H1 (cell line): ENCODE results near the gene MYH7. TPM values are rescaled to one million over a fixed set of nuclear protein-coding genes. Genes with fewer than 3 reads are reported as not detected.

Experiments
- CTCF ChIA-PET: fragments of 300-600 bp; sonication (Branson Sonifier 250); formaldehyde crosslinking; loops from one replicate; lab custom pipeline; 2021; ENCODE audit not compliant: partially characterized antibody; lab: Charles Lee
- POLR2A ChIA-PET: fragments of 300-600 bp; sonication (Branson Sonifier 250); formaldehyde crosslinking; loops from one replicate; lab custom pipeline; 2021; ENCODE audit warnings: inconsistent platforms; ENCODE audit not compliant: partially characterized antibody; lab: Charles Lee
- DNase-seq, 2 experiments: peaks; one replicate each; pipeline versions ENCODE4 v3.0.0 to v3.0.0-alpha.2; 2010 to 2022; ENCODE audit warnings: low spot score in 2 of 2, low read depth in 1 of 2, mixed read lengths in 1 of 2
- FAIRE-seq: peaks from 2 replicates; lab custom pipeline; 2011; peaks lifted over from hg19 to GRCh38; lab: Jason Lieb, UNC
- H2AFZ ChIP-seq: 2 replicates; pipeline ENCODE4 v1.8.1; 2012; ENCODE audit warnings: low read length, inconsistent platforms
- H2AK5ac ChIP-seq: 2 replicates; pipeline ENCODE4 v1.6.1; 2013; ENCODE audit warnings: low read depth, low read length
- H2BK120ac ChIP-seq: replicated peaks from 2 replicates; pipeline ENCODE3; 2013; ENCODE audit warnings: low read depth, low read length, inconsistent platforms
- H2BK12ac ChIP-seq: 2 replicates; pipeline ENCODE4 v1.6.1; 2013; ENCODE audit warnings: low read depth, low read length
- H2BK15ac ChIP-seq: 2 replicates; pipeline ENCODE4 v1.6.1; 2013; ENCODE audit warnings: low read length
- H2BK20ac ChIP-seq: 2 replicates; pipeline ENCODE4 v1.6.1; 2013; ENCODE audit warnings: low read length
- H2BK5ac ChIP-seq: 2 replicates; pipeline ENCODE4 v1.6.1; 2013; ENCODE audit warnings: low read depth, low read length
- H3K14ac ChIP-seq: 2 replicates; pipeline ENCODE4 v1.6.1; 2013; ENCODE audit warnings: inconsistent platforms; ENCODE audit not compliant: insufficient read length
- H3K18ac ChIP-seq: 2 replicates; pipeline ENCODE4 v1.6.1; 2013; ENCODE audit warnings: low read length; ENCODE audit errors: extremely low read depth
- H3K23ac ChIP-seq: 2 replicates; pipeline ENCODE4 v1.6.1; 2013; ENCODE audit warnings: inconsistent platforms; ENCODE audit not compliant: insufficient read length
- H3K23me2 ChIP-seq: 2 replicates; pipeline ENCODE4 v1.6.1; 2013; ENCODE audit warnings: low read depth, low read length
- H3K27ac ChIP-seq: 2 replicates; pipeline ENCODE4 v1.6.1; 2011; ENCODE audit warnings: low read depth, low read length, inconsistent platforms
- H3K27me3 ChIP-seq, 4 experiments: replicated peaks in 1 of 4; 1 replicate in 1 of 4; 2 replicates in 3 of 4; pipeline versions ENCODE4 v1.6.1 to v1.8.1; 2011 to 2013; ENCODE audit warnings: low read length in 3 of 4, mild to moderate bottlenecking in 3 of 4, inconsistent platforms in 2 of 4, mixed read lengths in 2 of 4, moderate library complexity in 1 of 4; ENCODE audit not compliant: control insufficient read depth in 3 of 4, insufficient read depth in 3 of 4; ENCODE audit errors: extremely low read depth in 1 of 4
- H3K36me3 ChIP-seq, 4 experiments: 2 replicates each; pipeline versions ENCODE4 v1.6.1 to v1.8.1; 2011 to 2013; ENCODE audit warnings: mild to moderate bottlenecking in 4 of 4, low read length in 3 of 4, moderate library complexity in 2 of 4, control low read depth in 1 of 4, inconsistent platforms in 1 of 4; ENCODE audit not compliant: insufficient read depth in 4 of 4, control insufficient read depth in 2 of 4
- H3K4ac ChIP-seq: replicated peaks from 2 replicates; pipeline ENCODE3; 2013; ENCODE audit warnings: low read length, low read depth, mixed read lengths, inconsistent platforms; ENCODE audit not compliant: insufficient read length
- H3K4me1 ChIP-seq, 4 experiments: replicated peaks in 1 of 4; 1 replicate in 1 of 4; 2 replicates in 3 of 4; pipeline versions ENCODE4 v1.6.1 to v1.8.1; 2011 to 2013; ENCODE audit warnings: low read length in 3 of 4, inconsistent platforms in 2 of 4, mixed read lengths in 1 of 4; ENCODE audit not compliant: insufficient read depth in 4 of 4, control insufficient read depth in 3 of 4
- H3K4me2 ChIP-seq, 2 experiments: 2 replicates each; pipeline versions ENCODE4 v1.6.1 to v1.8.1; 2011 to 2013; ENCODE audit warnings: low read depth in 2 of 2, low read length in 2 of 2, control low read depth in 1 of 2, inconsistent platforms in 1 of 2, mild to moderate bottlenecking in 1 of 2; ENCODE audit not compliant: insufficient read depth in 1 of 2
- H3K4me3 ChIP-seq, 4 experiments: fragments of 200-600, 300-600 bp in 1 of 4; sonication (generic), shearing (Covaris generic), sonication (Bioruptor Twin) in 1 of 4; 2 replicates each; pipeline versions ENCODE4 v1.5.1 to v1.8.1; 2011 to 2016; ENCODE audit warnings: low read length in 4 of 4, low read depth in 3 of 4, control low read depth in 2 of 4, inconsistent platforms in 2 of 4, mild to moderate bottlenecking in 2 of 4, mixed read lengths in 1 of 4, moderate library complexity in 1 of 4; ENCODE audit not compliant: insufficient read depth in 2 of 4; ENCODE audit errors: extremely low read depth in 1 of 4
- H3K56ac ChIP-seq: replicated peaks from 2 replicates; pipeline ENCODE3; 2013; ENCODE audit warnings: low read depth, mild to moderate bottlenecking, mixed read lengths, low read length, inconsistent platforms; ENCODE audit not compliant: insufficient read length
- H3K79me1 ChIP-seq: 2 replicates; pipeline ENCODE4 v1.6.1; 2013; ENCODE audit warnings: low read depth, low read length, control low read depth
- H3K79me2 ChIP-seq, 2 experiments: 2 replicates each; pipeline versions ENCODE4 v1.6.1 to v1.8.1; 2012 to 2013; ENCODE audit warnings: low read length in 2 of 2, mild to moderate bottlenecking in 2 of 2, inconsistent platforms in 1 of 2; ENCODE audit not compliant: insufficient read depth in 2 of 2, control insufficient read depth in 1 of 2
- H3K9ac ChIP-seq, 4 experiments: replicated peaks in 1 of 4; 1 replicate in 1 of 4; 2 replicates in 3 of 4; pipeline versions ENCODE4 v1.6.1 to v1.8.1; 2011 to 2013; ENCODE audit warnings: low read depth in 3 of 4, low read length in 3 of 4, control low read depth in 2 of 4, mild to moderate bottlenecking in 2 of 4, moderate library complexity in 2 of 4, inconsistent platforms in 1 of 4; ENCODE audit errors: extremely low read depth in 1 of 4
- H3K9me3 ChIP-seq, 2 experiments: 2 replicates each; pipeline versions ENCODE4 v1.6.1 to v1.8.1; 2012 to 2013; ENCODE audit warnings: mild to moderate bottlenecking in 2 of 2, moderate library complexity in 2 of 2, control low read depth in 1 of 2, inconsistent platforms in 1 of 2, low read depth in 1 of 2, low read length in 1 of 2, mixed read lengths in 1 of 2; ENCODE audit not compliant: insufficient read depth in 2 of 2
- H4K20me1 ChIP-seq, 2 experiments: replicated peaks in 1 of 2; 2 replicates each; pipeline versions ENCODE3 to v1.8.1; 2011 to 2013; ENCODE audit warnings: inconsistent platforms in 2 of 2, low read length in 2 of 2, mild to moderate bottlenecking in 1 of 2; ENCODE audit not compliant: insufficient read depth in 2 of 2, control insufficient read depth in 1 of 2
- H4K5ac ChIP-seq: 2 replicates; pipeline ENCODE4 v1.6.1; 2013; ENCODE audit warnings: low read length, low read depth, mixed read lengths, inconsistent platforms; ENCODE audit not compliant: insufficient read length
- H4K8ac ChIP-seq: 2 replicates; pipeline ENCODE4 v1.8.0; 2013; ENCODE audit warnings: mild to moderate bottlenecking, moderate library complexity, low read length, inconsistent platforms; ENCODE audit not compliant: insufficient read depth; ENCODE audit errors: extremely low read depth
- H4K91ac ChIP-seq: replicated peaks from 2 replicates; pipeline ENCODE3; 2013; ENCODE audit warnings: low read length, mixed read lengths, inconsistent platforms; ENCODE audit not compliant: insufficient read length
- ASH2L ChIP-seq: fragments of 200-600, 300-600 bp; sonication (generic); IDR thresholded peaks from one replicate; pipeline ENCODE4 v1.7.1; 2017; ENCODE audit warnings: low read length
- ATF2 ChIP-seq: IDR thresholded peaks from 2 replicates; pipeline ENCODE4 v1.6.1; 2012; ENCODE audit warnings: low read length, inconsistent platforms
- EZH2 ChIP-seq: fragments of 200-600 bp; sonication (generic); IDR thresholded peaks from 2 replicates; pipeline ENCODE4 v1.7.1; 2012; ENCODE audit warnings: low read depth, mild to moderate bottlenecking, moderate library complexity, low read length, inconsistent platforms; ENCODE audit not compliant: severe bottlenecking
- HDAC2 ChIP-seq, 2 experiments: fragments of 300-600 bp in 1 of 2; sonication (generic) in 1 of 2; IDR thresholded peaks; 2 replicates each; pipeline ENCODE4 v1.6.1; 2011 to 2012; ENCODE audit warnings: low read depth in 2 of 2, low read length in 2 of 2, mild to moderate bottlenecking in 2 of 2, moderate library complexity in 2 of 2, borderline replicate concordance in 1 of 2, inconsistent platforms in 1 of 2
- JUND ChIP-seq: IDR thresholded peaks from 2 replicates; pipeline ENCODE4 v1.6.1; 2011; ENCODE audit warnings: mild to moderate bottlenecking, improper control_type of control experiment, low read length
- MAX ChIP-seq: IDR thresholded peaks from 2 replicates; pipeline ENCODE4 v1.6.1; 2012; ENCODE audit warnings: inconsistent platforms
- NANOG ChIP-seq: IDR thresholded peaks from 2 replicates; pipeline ENCODE4 v1.6.1; 2011; ENCODE audit warnings: low read length, low read depth, mild to moderate bottlenecking, inconsistent platforms; ENCODE audit not compliant: insufficient read depth, poor library complexity, severe bottlenecking
- NRF1 ChIP-seq: IDR thresholded peaks from 2 replicates; pipeline ENCODE4 v1.6.1; 2011; ENCODE audit warnings: mild to moderate bottlenecking, low read depth, low read length, improper control_type of control experiment
- RFX5 ChIP-seq: IDR thresholded peaks from 2 replicates; pipeline ENCODE4 v1.6.1; 2011; ENCODE audit warnings: low read depth, low read length, improper control_type of control experiment, borderline replicate concordance
- RNF2 ChIP-seq: fragments of 200-900, 300-1000 bp; sonication (generic); IDR thresholded peaks from 2 replicates; pipeline ENCODE4 v1.7.1; 2016; ENCODE audit warnings: borderline replicate concordance, low read depth, mild to moderate bottlenecking, antibody characterized with exemption, low read length; ENCODE audit not compliant: poor library complexity, severe bottlenecking; ENCODE audit errors: missing control alignments
- SP2 ChIP-seq: IDR thresholded peaks from 2 replicates; pipeline ENCODE4 v1.6.1; 2012; ENCODE audit warnings: mild to moderate bottlenecking, low read length, inconsistent platforms
- WGBS, 2 experiments: shearing (Covaris generic) in 1 of 2; methylation state at CpG; one replicate each; pipeline versions ENCODE4 v1.1.6 to v1.1.7; 2013 to 2015; ENCODE audit warnings: low lambda C conversion rate in 2 of 2, mixed read lengths in 2 of 2, inconsistent platforms in 1 of 2, low coverage in 1 of 2, missing lambda C conversion rate in 1 of 2; ENCODE audit not compliant: insufficient replicate concordance in 2 of 2, insufficient coverage in 1 of 2, insufficient read length in 1 of 2; ENCODE audit errors: extremely low coverage in 1 of 2, missing lambda C conversion rate in 1 of 2; 5-methylcytosine and 5-hydroxymethylcytosine counted together
- polyA plus RNA-seq, 7 experiments: library from polyadenylated mRNA; depleted of rRNA in 3 of 7; stranded (reverse) in 5 of 7; unstranded in 2 of 7; fragments of >200 nt in 5 of 7; fragments of 200-250 nt in 2 of 7; gene quantifications; 1 replicate in 5 of 7; 2 replicates in 1 of 7; 4 replicates in 1 of 7; pipeline versions ENCODE4 v1.2.1 to v1.2.3, GENCODE V29; 2011 to 2013; ENCODE audit warnings: missing spikeins in 2 of 7, mixed read lengths in 2 of 7
- total RNA-seq: library from RNA; stranded (reverse); fragmentation: NEBNext Ultra II Directional; extraction: Animal tissue kit (Norgen Biotek cat#: 25700); gene quantifications from 2 replicates; pipeline ENCODE4 v1.2.1, GENCODE V29; 2021

The MYH7 gene
- total and polyA plus RNA-seq, 2 of the 8 experiments (the other 6 are each of a cell fraction or from before 2014, with no cell fraction given) = not detected

GRCh38 chr14:23432946-23433345 lies 2.5 kb downstream of the MYH7 start:
- H2AK5ac ChIP-seq = no peak overlapping the region
- no peak overlapping the region for H2AFZ ChIP-seq
- no peaks in the 10 kb centered on the region; a peak in 1 of 4 replicates for H3K9me3 ChIP-seq
- FAIRE-seq (no peak), DNase-seq (no peak)
- H3K4me1 ChIP-seq = peaks cover 0 to 4% (median 0%) of the 10 kb centered on the region in 4 experiments; a peak in 1 of 7 replicates
- no peak overlapping the region for H4K91ac ChIP-seq
- 0 out of 2 replicates have a peak overlapping the region, but pooled peaks have one; percentile 46 for H2BK15ac ChIP-seq
- H2BK20ac ChIP-seq = no peak overlapping the region
- no peak overlapping the region for H4K5ac ChIP-seq
- H3K79me2 ChIP-seq = no peaks in the 10 kb centered on the region
- H3K9ac ChIP-seq = no peak overlapping the region
- no peak overlapping the region for H3K56ac ChIP-seq
- H3K27me3 ChIP-seq = no peaks in the 10 kb centered on the region; a peak in 1 of 7 replicates
- no peak overlapping the region for H3K4ac ChIP-seq
- H3K14ac ChIP-seq = no peak overlapping the region
- H3K18ac ChIP-seq = no peak overlapping the region
- H3K4me3 ChIP-seq = no peak overlapping the region
- H3K23ac ChIP-seq = no peak overlapping the region
- no peak overlapping the region for H4K8ac ChIP-seq
- H3K23me2 ChIP-seq = no peaks in the 10 kb centered on the region
- no peak overlapping the region for H2BK5ac ChIP-seq
- 88% methylated on average over 10 of the region's 10 CpGs; no CpG with 5 or more reads in 1 of the 2 experiments for WGBS, 2 experiments
- H3K79me1 ChIP-seq = peaks cover 3% of the 10 kb centered on the region; the same call in 1 of the 2 replicates
- no peak overlapping the region for H3K4me2 ChIP-seq
- H3K27ac ChIP-seq = no peak overlapping the region
- H2BK120ac ChIP-seq = no peak overlapping the region
- H4K20me1 ChIP-seq = no peaks in the 10 kb centered on the region
- ChIA-PET CTCF (interaction anchor here (0.7 to 1.2 kb wide), 3 partner anchors 17 to 53 kb away, joined by 3 to 4 read pairs (median 3); no protein-coding TSS in a partner anchor), POLR2A (no interaction called here)
- no peak overlapping the region for H2BK12ac ChIP-seq
- H3K36me3 ChIP-seq = no peaks in the 10 kb centered on the region
- TF ChIP-seq EZH2 (no peak), NANOG (no peak), ASH2L (no peak), RFX5 (no peak), SP2 (no peak), NRF1 (no peak), JUND (no peak), RNF2 (no peak), ATF2 (no peak), HDAC2 (IDR thresholded peaks at IDR 0.05; ENCODE audit: borderline replicate concordance in 1 of 2, low read depth in 2 of 2, low read length in 2 of 2) (no peak), MAX (no peak)
